Thyroid gland (tissue), 4 donors: ENCODE data around the gene TBC1D20.

Source experiments
- POLR2A ChIP-seq, 2 donors: fragments of 450-650 bp; IDR thresholded peaks; one replicate each; pipeline ENCODE4 v1.6.1; 2017; ENCODE audit warnings: antibody characterized with exemption in 2 of 2, mild to moderate bottlenecking in 2 of 2, moderate library complexity in 1 of 2
- TF ChIP-seq, protein P1 (sequence below), 6 experiments: fragments of 200-600 bp in 3 of 6; fragments of 450-650 bp in 3 of 6; sonication (generic) in 3 of 6; IDR thresholded peaks; one replicate each; pipeline ENCODE4 v1.5.1; 2016 to 2019; ENCODE audit warnings: antibody characterized with exemption in 6 of 6, mild to moderate bottlenecking in 2 of 6, inconsistent platforms in 1 of 6, moderate library complexity in 1 of 6

DNA sequence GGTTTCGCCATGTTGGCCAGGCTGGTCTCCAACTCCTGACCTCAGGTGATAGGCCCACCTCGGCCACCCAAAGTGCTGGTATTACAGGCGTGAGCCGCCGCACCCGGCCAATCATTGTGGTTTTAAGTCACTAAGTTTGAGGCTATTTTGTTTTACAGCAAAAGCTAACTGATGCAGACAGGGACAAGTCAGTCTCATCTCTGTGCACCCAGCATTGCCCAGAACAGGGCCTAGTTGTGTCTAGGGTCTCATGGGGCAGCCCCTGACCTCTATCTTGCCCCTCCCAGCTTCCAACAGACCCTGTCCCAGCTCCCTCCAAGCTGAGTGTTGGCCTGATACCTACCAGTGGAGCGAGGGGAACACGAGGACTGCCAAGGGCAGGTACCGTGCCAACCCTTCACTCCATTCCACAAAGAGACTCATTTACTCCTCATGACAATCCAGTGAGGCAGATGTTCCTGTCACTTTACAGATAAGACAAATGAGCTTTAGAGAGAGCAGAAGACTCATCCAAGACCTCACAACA, 63.1 kb downstream of the TBC1D20 start:
- TF ChIP-seq, protein P1, sequence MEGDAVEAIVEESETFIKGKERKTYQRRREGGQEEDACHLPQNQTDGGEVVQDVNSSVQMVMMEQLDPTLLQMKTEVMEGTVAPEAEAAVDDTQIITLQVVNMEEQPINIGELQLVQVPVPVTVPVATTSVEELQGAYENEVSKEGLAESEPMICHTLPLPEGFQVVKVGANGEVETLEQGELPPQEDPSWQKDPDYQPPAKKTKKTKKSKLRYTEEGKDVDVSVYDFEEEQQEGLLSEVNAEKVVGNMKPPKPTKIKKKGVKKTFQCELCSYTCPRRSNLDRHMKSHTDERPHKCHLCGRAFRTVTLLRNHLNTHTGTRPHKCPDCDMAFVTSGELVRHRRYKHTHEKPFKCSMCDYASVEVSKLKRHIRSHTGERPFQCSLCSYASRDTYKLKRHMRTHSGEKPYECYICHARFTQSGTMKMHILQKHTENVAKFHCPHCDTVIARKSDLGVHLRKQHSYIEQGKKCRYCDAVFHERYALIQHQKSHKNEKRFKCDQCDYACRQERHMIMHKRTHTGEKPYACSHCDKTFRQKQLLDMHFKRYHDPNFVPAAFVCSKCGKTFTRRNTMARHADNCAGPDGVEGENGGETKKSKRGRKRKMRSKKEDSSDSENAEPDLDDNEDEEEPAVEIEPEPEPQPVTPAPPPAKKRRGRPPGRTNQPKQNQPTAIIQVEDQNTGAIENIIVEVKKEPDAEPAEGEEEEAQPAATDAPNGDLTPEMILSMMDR (IDR thresholded peaks at IDR 0.05) = no peak
- TF ChIP-seq POLR2A (IDR thresholded peaks at IDR 0.05) = no peak
